ENCODE data around the gene CCDC88C.

- TF ChIP-seq CTCF (conservative IDR thresholded peaks at IDR 0.05; ENCODE audit: low read depth in 2 of 2) = no peak
- no peak for TF ChIP-seq REST (IDR thresholded peaks at IDR 0.05; ENCODE audit: unreplicated experiment)
- no peak for TF ChIP-seq POLR2AphosphoS5 (IDR thresholded peaks at IDR 0.05; ENCODE audit: low read depth)
- no peak for TF ChIP-seq EZH2phosphoT487 (IDR thresholded peaks at IDR 0.05; ENCODE audit: unreplicated experiment)
- TF ChIP-seq JUNB (IDR thresholded peaks at IDR 0.05; ENCODE audit: unreplicated experiment) = no peak
- no peak for TF ChIP-seq EZH2 (IDR thresholded peaks at IDR 0.05; ENCODE audit: low read depth, unreplicated experiment)
- no peak for TF ChIP-seq ZNF331 (CRISPR knock-in tag; IDR thresholded peaks at IDR 0.05; ENCODE audit: low read depth)
- TF ChIP-seq STAT1 (IDR thresholded peaks at IDR 0.05; ENCODE audit: unreplicated experiment) = no peak
- no peak for TF ChIP-seq CREB1 (CRISPR knock-in tag; IDR thresholded peaks at IDR 0.05; ENCODE audit: low read depth)
- TF ChIP-seq ZNF114 (CRISPR knock-in tag; IDR thresholded peaks at IDR 0.05) = no peak
- no peak for TF ChIP-seq NANOG (IDR thresholded peaks at IDR 0.05; ENCODE audit: borderline replicate concordance)
Measured at GRCh38 chr14:91380610-91381371, 36.8 kb downstream of the CCDC88C start.
